ENCODE measurements around the gene C2CD5. TPM values are rescaled to one million over a fixed set of nuclear protein-coding genes. Genes with fewer than 3 reads are reported as not detected.

The C2CD5 gene
- total RNA-seq (2012; rRNA removed) (15.8 and 16.1 TPM in 2 replicates), polyA plus RNA-seq (2012; rRNA removed) (9.2 and 14.5 TPM in 2 replicates), Bru-seq, nascent RNA (percentile 65 among the genes with signal in this experiment), BruChase-seq, experiment 1, labeled RNA remaining after a 6-hour chase (percentile 59 among the genes with signal in this experiment), BruChase-seq, experiment 2, labeled RNA remaining after a 2-hour chase (percentile 72 among the genes with signal in this experiment)
- polyA plus RNA-seq (2012; cell fraction: cytosol; rRNA removed) = 1.8 and 3.1 TPM in 2 replicates
- polyA plus RNA-seq (2012; cell fraction: nucleus; rRNA removed; ENCODE audit: low replicate concordance) = 3.4 and 37.3 TPM in 2 replicates
- long read RNA-seq, full-length matches to known transcripts = 4 of 8 reads
- long read RNA-seq, partial matches to known transcripts = 2 of 8 reads
- long read RNA-seq, other reads (novel, unspliced or antisense) = 2 of 8 reads

GRCh38 chr12:22544038-22544979 lies at the start of gene C2CD5:
TSS of gene C2CD5 (minus strand) at chr12:22544542. CDS start at chr12:22544150, 392 bp downstream.
- dilution Hi-C loops (cut with HindIII; ENCODE audit: low sequenced_read_pairs, unreplicated experiment) (no loop called here), intact Hi-C loops (cut with micrococcal nuclease) (loop anchor here (1.0 to 5.0 kb wide), 2 partner anchors 62 to 82 kb away; no protein-coding TSS in a partner anchor), in situ Hi-C loops (cut with MboI; ENCODE audit: low sequenced_read_pairs) (no loop called here)
- peak within 1 kb of the TSS; percentile 95 for H3K4ac ChIP-seq (ENCODE audit: low read depth, low read length)
- peak within 1 kb of the TSS; percentile 95 for H3K14ac ChIP-seq (replicated peaks; ENCODE audit: low read depth, low read length)
- peak within 1 kb of the TSS; percentile 96 for H2AK9ac ChIP-seq (replicated peaks; ENCODE audit: low read depth, low read length, poor library complexity)
- H3K4me3 ChIP-seq (ENCODE audit: insufficient read depth, low read depth, low read length) = peak within 1 kb of the TSS; percentile 80
- peak within 1 kb of the TSS; percentile 99 for H4K91ac ChIP-seq (ENCODE audit: insufficient read depth, low read depth, low read length)
- POLR2A ChIA-PET (ENCODE audit: unreplicated experiment) = interaction anchor here (1.0 kb wide), 1 partner anchor 47 kb away, joined by 3 read pairs; no protein-coding TSS in a partner anchor
- H3K4me1 ChIP-seq (ENCODE audit: control insufficient read depth, insufficient read depth, low read length) = peaks cover 4% of the 10 kb centered on the region
- H3K27ac ChIP-seq (ENCODE audit: insufficient read depth, low read length) = peak within 1 kb of the TSS; percentile 96
- peak within 1 kb of the TSS; percentile 92 to 97 for H4K8ac ChIP-seq (ENCODE audit: low read depth in 2 of 2, low read length in 2 of 2)
- H2AK5ac ChIP-seq (ENCODE audit: low read depth, low read length) = peak within 1 kb of the TSS; percentile 66
- no peaks in the 10 kb centered on the region for H3K9me1 ChIP-seq (ENCODE audit: insufficient read depth, low read length)
- peaks cover 10 to 22% of the 10 kb centered on the region in 2 experiments for H3K79me1 ChIP-seq (ENCODE audit: low read depth in 1 of 2, low read length in 2 of 2)
- DNase-seq (peak; percentile 97), ATAC-seq (ENCODE audit: low read depth) (peak; percentile 96)
- H3K27me3 ChIP-seq (ENCODE audit: control insufficient read depth, insufficient read depth, low read length) = no peaks in the 10 kb centered on the region
- peak within 1 kb of the TSS; percentile 96 for H2BK120ac ChIP-seq (ENCODE audit: low read depth, low read length)
- H3K4me2 ChIP-seq (ENCODE audit: low read depth, low read length) = peak within 1 kb of the TSS; percentile 99
- H4K20me1 ChIP-seq (ENCODE audit: insufficient read depth, low read length) = no peaks in the 10 kb centered on the region
- peak within 1 kb of the TSS; percentile 89; the same call in 1 of the 3 replicates for H2BK15ac ChIP-seq (ENCODE audit: low read depth, low read length)
- H3K18ac ChIP-seq (ENCODE audit: low read depth, low read length) = peak within 1 kb of the TSS; percentile 85
- peak within 1 kb of the TSS; percentile 90 for H3K9ac ChIP-seq (ENCODE audit: low read depth, low read length)
- peak within 1 kb of the TSS; percentile 97 for H3K56ac ChIP-seq (ENCODE audit: extremely low read depth, insufficient read depth, low read length)
- H4K5ac ChIP-seq (ENCODE audit: low read depth, low read length) = peak within 1 kb of the TSS; percentile 90
- H2BK5ac ChIP-seq (ENCODE audit: low read depth, low read length, poor library complexity, severe bottlenecking) = peak within 1 kb of the TSS; percentile 93
- H2AFZ ChIP-seq (replicated peaks; ENCODE audit: low read length, poor library complexity) = peak within 1 kb of the TSS; percentile 99
- peak within 1 kb of the TSS; percentile 40; the same call in 1 of the 2 replicates for H2BK20ac ChIP-seq (ENCODE audit: low read depth, low read length)
- H3K23ac ChIP-seq (ENCODE audit: low read depth, low read length) = peak within 1 kb of the TSS; percentile 98
- CTCF ChIA-PET = interaction anchor here (0.6 to 0.8 kb wide), 2 partner anchors 46 to 84 kb away, joined by 3 read pairs; no protein-coding TSS in a partner anchor
- BruUV-seq (replicated peaks) = no TSS peak
- H3K36me3 ChIP-seq (ENCODE audit: control insufficient read depth, insufficient read depth, low read length) = no peaks in the 10 kb centered on the region
- 4% methylated on average over 11 of the region's 80 CpGs; no CpG with 5 or more reads in 1 of the 2 experiments for WGBS, 2 experiments (ENCODE audit: extremely low coverage in 2 of 2, insufficient read length in 1 of 2)
- H3K9me3 ChIP-seq (ENCODE audit: control insufficient read depth, insufficient read depth, low read length) = no peaks in the 10 kb centered on the region
- peak; percentile 95 for TF ChIP-seq MAZ (IDR thresholded peaks at IDR 0.05; ENCODE audit: borderline replicate concordance, low read depth, low read length)
- no peak for TF ChIP-seq NFE2L2 (IDR thresholded peaks at IDR 0.05; ENCODE audit: low read depth, low read length)
- TF ChIP-seq FOS (IDR thresholded peaks at IDR 0.05; ENCODE audit: low read depth, low read length) = no peak
- TF ChIP-seq RCOR1 (IDR thresholded peaks at IDR 0.05; ENCODE audit: insufficient replicate concordance, low read length) = peak; percentile 61
- TF ChIP-seq CTCF (conservative IDR thresholded peaks at IDR 0.05; ENCODE audit: low read depth, low read length) = peak; percentile 42
- peak; percentile 32 for TF ChIP-seq MAFK (IDR thresholded peaks at IDR 0.05; ENCODE audit: low read depth, low read length)
- TF ChIP-seq USF2 (IDR thresholded peaks at IDR 0.05; ENCODE audit: low read depth, low read length) = no peak
- peak; percentile 37 for TF ChIP-seq RAD21 (IDR thresholded peaks at IDR 0.05; ENCODE audit: low read length)
- TF ChIP-seq POLR2A (IDR thresholded peaks at IDR 0.05; ENCODE audit: low read depth, low read length) = peak; percentile 89
- TF ChIP-seq SMC3 (IDR thresholded peaks at IDR 0.05; ENCODE audit: low read depth, low read length) = peak; percentile 28; the same call in 1 of the 2 replicates
- TF ChIP-seq CHD1 (IDR thresholded peaks at IDR 0.05; ENCODE audit: low read depth, low read length) = no peak

All from IMR-90 (cell line).